Gastrocnemius medialis (tissue), 4 donors: ENCODE measurements around the gene DEFB129.

ENCODE experiments used
- POLR2A ChIP-seq, 2 donors: fragments of 450-650 bp; IDR thresholded peaks; one replicate each; pipeline ENCODE4 v1.6.1; 2017; ENCODE audit warnings: antibody characterized with exemption in 2 of 2, mild to moderate bottlenecking in 2 of 2, moderate library complexity in 2 of 2
- TF ChIP-seq, protein P1 (sequence below), 5 experiments: fragments of 450-650 bp in 3 of 5; fragments of 200-600 bp in 2 of 5; sonication (generic) in 2 of 5; IDR thresholded peaks in 4 of 5; conservative IDR thresholded peaks in 1 of 5; 1 replicate in 4 of 5; 2 replicates in 1 of 5; pipeline ENCODE4 v1.5.1; 2016 to 2019; ENCODE audit warnings: antibody characterized with exemption in 5 of 5, mild to moderate bottlenecking in 3 of 5, moderate library complexity in 3 of 5

DNA sequence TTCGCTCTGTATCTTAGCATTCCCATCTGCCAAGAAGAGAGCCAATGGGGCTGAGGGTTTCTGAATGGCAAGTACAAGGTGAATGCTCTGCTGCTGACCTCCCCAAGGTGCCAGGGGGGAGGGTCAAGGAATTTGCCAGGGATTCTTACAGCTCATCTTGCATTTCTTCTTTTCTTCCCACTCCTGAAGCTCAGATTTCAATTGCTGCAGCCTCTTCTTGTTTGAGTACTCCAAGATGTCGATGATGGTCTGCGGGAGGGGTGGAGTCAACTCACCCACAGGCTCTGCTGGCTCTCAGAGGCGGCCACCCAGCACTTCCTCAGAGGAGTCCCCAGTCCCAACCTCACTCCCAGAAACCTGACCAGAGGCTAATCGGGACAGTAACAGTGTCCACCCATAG is 51.1 kb downstream of the DEFB129 start:
- TF ChIP-seq, protein P1, sequence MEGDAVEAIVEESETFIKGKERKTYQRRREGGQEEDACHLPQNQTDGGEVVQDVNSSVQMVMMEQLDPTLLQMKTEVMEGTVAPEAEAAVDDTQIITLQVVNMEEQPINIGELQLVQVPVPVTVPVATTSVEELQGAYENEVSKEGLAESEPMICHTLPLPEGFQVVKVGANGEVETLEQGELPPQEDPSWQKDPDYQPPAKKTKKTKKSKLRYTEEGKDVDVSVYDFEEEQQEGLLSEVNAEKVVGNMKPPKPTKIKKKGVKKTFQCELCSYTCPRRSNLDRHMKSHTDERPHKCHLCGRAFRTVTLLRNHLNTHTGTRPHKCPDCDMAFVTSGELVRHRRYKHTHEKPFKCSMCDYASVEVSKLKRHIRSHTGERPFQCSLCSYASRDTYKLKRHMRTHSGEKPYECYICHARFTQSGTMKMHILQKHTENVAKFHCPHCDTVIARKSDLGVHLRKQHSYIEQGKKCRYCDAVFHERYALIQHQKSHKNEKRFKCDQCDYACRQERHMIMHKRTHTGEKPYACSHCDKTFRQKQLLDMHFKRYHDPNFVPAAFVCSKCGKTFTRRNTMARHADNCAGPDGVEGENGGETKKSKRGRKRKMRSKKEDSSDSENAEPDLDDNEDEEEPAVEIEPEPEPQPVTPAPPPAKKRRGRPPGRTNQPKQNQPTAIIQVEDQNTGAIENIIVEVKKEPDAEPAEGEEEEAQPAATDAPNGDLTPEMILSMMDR (IDR thresholded peaks at IDR 0.05 in 4 of 5, conservative IDR thresholded peaks at IDR 0.05 in 1 of 5): no peak
- no peak for TF ChIP-seq POLR2A (IDR thresholded peaks at IDR 0.05)
